CD4-positive, alpha-beta T cell treated with Interleukin-10 for 1 hour (primary cell): Measurements from ENCODE around the gene LRRC4B.
A peak's percentile ranks its signal among the peaks of the same experiment; 100 is the strongest.
"Not testable (repeated sequence)": the region's sequence is repeated elsewhere in the genome, so short reads cannot be mapped to it uniquely, and the experiment has no call there.

Experiments used
- DNase-seq: peaks from one replicate; pipeline ENCODE4 v3.0.0-alpha.2; 2020

LRRC4B gene

DNA sequence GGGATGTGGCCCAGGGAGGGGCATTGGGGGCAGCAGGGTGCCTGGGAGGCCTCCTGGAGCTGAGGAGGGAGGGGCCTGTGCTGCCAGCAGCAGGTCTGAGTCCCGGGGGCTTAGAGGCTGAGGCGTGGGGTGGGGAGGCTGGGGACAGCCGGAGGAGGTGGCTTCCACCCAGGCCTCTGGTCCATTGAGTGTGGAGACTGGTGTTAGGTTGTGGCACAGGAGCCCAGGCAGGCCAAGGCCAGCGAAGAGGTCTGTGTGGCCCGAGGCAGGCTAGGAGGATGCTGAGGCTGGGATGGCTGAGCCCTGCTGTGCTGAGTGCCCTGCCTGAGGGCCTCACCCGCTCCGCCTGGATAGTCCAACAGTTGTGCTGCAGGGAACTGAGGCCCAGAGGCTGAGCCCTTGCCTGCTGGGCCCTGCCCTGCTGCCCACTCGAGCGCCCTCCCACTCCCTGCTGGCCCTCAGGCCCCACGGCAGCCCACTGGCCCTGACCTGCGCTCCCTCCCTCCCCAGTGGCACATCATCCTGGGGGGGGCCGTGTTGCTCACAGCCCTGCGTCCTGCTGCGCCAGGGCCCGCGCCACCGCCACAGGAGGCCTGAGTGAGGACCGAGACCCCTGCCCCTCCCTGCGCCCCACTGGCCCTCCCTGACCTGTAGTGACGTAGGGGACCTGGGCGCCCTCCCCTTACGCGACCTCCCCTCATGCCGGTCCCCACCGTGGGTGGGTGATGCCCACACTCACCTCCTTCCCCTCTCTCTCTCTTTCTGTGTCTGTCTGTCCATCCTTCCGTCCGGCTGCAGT lies 86.7 kb downstream of the LRRC4B start:
- no peak for DNase-seq

DNA sequence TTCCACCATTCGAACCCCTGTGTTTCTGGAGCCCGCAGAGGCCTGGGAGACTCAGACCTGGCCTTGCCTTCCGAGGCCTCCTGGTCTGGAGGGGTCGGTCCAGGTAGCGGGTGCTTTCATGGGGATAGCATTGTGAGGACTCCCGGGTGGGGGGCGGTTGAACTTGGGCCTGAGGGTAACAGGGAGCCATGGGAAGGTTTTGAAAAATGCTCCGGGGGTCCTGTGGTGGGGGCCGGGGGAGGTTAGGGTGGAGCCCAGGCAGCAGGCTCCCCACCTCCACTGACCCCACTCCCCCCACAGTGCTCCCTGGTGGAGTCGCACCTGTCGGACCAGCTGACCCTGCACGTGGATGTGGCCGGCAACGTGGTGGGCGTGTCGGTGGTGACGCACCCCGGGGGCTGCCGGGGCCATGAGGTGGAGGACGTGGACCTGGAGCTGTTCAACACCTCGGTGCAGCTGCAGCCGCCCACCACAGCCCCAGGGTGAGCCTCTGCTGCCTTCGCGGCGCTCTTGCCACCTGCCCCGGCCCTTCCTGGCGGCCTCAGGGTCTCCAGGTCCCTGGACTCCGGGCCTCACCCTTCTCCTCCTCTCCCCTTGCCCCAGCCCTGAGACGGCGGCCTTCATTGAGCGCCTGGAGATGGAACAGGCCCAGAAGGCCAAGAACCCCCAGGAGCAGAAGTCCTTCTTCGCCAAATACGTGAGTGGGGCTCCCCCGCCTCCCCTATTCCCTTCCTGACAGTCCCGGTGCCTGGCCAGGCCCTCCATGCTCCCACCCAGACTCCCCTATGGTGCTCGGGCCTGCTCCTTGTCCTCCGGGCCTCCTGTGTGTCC lies 87.7 kb downstream of the LRRC4B start:
- DNase-seq: no peak

DNA sequence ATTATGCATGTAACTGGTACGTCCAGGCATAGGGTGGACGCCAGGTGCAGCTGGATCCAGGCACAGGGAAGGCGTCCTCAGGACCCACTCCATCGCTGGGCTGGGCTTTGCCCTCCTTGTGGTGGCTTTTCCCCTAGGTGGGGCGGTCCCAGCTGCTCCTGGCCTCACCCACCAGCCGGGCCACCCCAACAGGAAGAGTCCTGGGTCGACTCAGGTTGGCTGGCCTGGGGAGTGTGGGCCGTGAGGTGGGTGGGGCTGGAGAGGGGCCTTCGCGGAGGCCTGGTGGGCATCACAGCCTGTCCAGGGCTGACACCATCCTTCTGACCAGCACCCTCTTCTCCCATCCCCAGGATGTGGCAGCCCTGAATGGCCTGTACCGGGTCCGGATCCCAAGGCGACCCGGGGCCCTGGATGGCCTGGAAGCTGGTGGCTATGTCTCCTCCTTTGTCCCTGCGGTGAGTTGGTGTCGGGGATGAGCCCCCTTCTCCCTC lies 88.4 kb downstream of the LRRC4B start:
- DNase-seq: no peak

DNA sequence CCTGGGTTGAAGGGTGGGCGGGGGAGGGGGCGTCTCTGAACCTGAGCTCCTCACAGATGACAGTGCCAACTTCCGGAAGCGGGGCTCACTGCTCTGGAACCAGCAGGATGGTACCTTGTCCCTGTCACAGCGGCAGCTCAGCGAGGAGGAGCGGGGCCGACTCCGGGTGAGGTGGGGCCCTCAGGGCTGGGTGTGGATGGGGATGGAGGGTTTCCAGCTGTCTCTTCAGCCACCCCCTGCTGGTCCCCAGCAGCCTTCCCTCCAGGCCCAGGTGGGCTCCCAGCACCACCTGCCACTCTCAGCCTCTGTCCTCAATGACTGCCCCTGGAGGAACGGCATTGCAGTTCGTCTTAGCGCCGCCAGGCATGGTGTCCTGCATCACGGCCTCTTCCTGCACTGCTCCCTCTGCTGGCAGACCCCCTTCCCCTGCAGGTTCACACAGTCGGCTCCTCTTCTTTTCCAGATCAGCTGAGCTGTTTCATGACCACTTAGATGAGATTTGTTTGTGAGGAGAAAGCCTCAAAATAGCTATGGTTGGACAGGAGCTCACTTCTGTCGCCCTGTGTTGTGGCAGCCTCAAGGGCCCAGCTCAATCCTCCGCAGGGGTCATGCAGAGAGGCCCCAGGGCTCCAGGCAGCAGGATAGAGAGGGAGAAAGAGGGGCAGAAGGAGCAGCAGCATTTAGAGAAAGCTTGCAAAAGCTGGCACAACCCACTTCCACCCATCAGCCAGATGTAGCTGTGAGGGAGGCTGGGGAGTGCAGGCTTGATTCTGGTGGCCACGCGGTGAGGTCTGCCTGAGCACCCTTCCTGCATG lies 89.1 kb downstream of the LRRC4B start:
- DNase-seq: peak; percentile 24

DNA sequence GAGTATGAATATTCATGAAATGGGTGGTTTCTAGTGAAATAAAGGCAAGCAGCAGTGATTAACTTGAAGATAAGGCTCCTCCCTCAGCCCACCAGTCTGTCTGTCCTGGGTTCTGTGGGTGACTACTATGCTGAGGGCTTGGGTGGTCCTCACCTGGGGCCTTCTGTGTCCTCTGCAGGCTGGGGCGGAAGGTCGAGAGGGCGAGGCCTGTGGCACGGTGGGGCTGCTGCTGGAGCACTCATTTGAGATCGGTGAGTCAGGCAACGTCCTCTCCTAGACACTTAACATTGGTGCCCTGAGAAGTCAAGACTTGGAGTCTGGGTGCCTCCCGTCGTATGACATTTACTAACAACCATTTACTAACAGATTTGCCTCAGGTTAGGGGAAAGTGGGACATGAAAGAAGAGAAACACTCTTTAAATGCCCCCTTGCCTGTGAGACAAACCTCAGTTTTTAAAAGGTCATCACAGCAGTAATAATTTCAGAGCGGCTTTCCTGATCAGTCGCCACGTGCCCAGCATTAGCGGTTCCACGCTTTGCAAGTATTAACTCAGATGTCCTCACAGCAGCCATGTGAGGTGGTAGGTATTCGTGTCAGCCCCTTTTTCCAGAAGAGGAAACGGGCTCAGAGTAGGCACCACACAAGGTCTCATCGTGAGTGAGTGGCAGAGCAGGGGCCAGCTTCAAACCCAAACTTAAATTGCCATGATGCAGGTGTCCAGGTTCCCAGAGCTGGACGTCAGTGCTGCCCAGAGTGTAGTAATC lies 90.3 kb downstream of the LRRC4B start:
- DNase-seq: no peak

DNA sequence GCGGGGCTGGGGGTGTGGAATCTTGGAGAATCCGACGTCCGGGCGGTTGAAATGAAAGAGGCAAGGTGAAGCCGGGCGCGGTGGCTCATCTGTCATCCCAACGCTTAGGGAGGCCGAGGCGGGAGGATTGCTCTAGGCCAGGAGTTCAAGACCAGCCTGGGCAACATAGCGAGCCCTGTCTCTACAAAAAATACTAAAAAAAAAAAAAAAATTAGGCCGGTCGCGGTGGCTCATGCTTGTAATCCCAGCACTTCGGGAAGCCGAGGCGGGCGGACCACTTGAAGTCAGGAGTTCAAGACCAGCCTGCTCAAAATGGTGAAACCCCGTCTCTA lies 91.4 kb downstream of the LRRC4B start:
- DNase-seq: no peak

DNA sequence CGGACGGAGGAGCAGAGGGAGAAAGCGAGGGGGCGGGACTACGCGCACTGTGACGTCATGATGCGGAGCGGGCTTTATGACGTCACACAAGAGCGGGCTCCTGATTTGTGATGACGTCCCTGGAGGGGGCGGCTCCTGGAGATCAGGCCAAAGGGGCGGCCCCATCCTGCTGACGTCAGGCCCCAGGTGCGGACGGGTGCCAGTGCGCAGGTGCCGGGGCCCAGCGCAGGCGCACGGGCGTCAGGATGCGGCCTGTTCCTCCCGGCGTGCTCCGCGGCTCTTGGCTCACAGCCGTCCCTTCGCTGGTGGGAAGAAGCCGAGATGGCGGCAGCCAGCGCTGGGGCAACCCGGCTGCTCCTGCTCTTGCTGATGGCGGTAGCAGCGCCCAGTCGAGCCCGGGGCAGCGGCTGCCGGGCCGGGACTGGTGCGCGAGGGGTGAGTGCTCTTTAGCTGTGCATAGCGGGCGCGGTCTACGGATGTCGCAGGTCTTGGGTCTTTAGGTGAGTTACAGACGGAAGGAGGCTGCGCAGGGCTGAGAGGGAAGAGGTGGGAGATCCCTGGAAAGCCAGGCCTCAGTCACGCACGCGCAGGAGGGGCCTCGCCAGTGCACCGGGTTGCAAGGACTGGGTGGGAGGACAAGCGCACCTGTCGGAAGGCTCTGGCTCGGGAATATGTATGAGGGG lies 91.9 kb downstream of the LRRC4B start, which contains the start of the genes EMC10 and GARIN5A:
TSS of gene EMC10 (plus strand) at position 284 of the 683 bp plus-strand sequence. CDS start at position 322, 38 bp downstream.
TSS of gene GARIN5A (minus strand) at position 625 of the 683 bp plus-strand sequence. CDS start at position 165, 460 bp downstream.
- DNase-seq: peak; percentile 97

DNA sequence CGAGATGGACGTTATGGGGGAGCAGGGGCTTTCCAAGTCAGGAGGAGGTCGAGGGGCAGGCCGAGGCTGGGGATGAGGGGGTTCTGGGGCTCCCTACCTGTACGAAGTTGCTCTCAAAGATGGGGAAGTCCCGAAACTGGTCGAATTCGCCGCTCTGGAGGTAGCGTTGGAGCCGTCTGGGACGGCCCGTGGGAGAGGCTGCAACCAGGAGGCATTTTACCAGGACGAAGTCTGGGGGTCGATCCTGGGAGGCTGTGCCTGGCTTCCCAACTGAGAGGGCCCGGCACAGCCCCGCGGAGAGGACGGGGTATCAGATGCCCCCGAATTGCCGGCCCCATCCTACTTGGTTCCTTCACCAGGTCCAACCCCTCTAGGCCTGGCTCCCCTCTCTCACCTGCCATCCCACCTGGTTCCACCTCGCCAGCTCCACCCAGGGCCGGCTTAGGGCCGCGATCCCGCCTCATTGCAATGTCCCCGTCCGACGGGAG lies 92.5 kb downstream of the LRRC4B start:
- DNase-seq: no peak

DNA sequence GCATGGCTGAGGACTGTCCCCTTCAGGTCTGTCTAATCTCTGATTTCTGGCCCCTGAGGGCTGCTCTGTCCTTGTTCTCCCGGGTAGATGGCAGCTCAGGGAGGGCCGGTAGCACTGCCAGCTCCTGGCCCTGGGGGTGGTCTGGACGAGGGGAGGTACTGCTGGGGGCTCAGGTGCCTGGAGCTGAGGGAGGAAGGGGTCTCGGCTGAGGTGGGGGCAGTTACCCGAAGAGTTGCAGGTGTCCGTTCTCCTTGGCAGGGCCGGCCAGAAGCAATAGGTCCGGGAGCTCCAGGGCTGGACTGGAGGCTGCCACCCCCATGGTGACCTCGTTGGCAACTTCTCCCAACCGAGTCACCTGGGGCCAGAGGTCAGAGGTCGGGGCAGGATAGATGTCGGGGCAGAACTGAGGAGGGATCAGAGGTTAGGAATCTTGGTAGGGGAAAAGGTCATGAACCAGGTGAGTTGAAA lies 93.1 kb downstream of the LRRC4B start:
- no peak for DNase-seq

DNA sequence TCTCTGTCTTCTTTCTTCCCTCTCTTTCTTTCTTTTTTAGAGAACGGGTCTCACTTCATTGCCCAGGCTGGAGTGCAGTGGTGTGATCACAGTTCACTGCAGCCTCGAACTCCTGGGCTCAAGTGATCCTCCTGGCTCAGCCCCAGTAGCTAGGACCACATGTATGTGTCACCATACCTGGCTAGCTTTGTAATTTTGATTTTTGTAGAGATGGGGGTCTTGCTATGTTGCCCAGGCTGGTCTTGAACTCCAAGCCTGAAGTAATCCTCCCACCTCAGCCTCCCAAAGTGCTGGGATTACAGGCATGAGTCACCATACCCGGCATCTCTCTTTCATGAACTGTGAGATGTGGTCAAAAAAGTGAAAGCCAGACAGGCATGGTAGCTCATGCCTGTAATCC lies 94.9 kb downstream of the LRRC4B start:
- not testable (repeated sequence) for DNase-seq

DNA sequence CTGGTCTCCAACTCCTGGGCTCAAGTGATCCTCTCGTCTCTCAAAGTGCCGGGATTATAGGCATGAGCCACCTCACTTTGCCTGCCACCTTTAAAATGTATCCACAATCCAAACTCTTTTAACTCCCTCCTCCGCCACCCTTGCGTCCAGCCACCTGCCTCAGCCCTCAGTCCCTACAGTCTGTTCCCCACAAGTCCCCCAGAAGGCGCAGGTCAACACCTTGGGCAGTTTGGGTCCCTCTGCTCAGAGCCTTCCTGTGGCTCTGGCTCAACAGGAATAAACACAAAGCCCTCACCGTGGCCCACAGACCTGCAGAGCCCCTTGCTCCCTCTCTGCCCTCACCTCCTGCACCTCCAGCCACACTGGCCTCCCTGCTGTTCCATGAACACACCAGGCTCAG lies 99.4 kb downstream of the LRRC4B start:
- no peak for DNase-seq

DNA sequence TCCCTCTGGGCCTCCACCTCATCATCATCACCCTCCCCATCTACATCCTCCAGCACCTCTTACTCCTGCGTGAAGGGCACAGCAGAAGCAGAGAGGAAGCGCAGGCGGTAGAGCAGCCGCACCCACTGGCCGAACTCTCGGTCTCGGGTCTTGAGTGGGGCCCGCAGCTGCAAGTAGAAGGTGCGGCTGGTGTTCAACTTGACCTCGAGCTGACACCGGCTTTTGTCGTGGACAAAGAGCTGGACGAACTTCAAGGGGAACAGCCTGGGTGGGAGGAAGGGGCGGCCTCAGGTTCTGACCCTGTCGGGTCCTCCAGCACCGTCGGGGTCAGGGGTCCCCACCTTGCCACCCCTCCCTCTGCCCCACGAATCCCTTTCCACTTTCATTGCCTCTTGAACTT lies 100.7 kb downstream of the LRRC4B start:
- no peak for DNase-seq
